Amniotic stem cell (primary cell): ENCODE data around the gene SGPL1.
A peak's percentile ranks its signal among the peaks of the same experiment; 100 is the strongest.

ENCODE experiments used
- DNase-seq: peaks from one replicate; lab custom pipeline; 2025; lab: John Stamatoyannopoulos, UW

The SGPL1 gene

DNA sequence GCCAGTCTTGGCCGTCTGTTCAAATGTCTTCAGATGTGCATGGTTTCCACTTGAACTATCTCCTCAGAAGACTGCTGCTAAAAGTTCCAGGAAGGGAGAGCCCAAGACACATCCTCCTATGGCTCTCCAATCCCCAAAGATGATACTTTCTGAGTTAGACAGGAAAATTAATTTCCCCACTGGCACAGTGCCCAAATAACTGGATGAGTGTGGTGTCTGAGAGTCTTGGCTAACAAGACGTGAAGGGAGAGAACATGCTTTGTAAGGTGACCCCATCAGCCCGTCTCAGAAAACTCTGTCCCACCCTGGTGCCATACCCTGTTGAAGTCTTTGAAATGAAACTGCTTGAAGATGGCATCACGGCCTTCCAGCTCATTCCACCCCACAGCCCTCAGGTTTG lies 69.7 kb downstream of the SGPL1 start:
- no peak for DNase-seq

DNA sequence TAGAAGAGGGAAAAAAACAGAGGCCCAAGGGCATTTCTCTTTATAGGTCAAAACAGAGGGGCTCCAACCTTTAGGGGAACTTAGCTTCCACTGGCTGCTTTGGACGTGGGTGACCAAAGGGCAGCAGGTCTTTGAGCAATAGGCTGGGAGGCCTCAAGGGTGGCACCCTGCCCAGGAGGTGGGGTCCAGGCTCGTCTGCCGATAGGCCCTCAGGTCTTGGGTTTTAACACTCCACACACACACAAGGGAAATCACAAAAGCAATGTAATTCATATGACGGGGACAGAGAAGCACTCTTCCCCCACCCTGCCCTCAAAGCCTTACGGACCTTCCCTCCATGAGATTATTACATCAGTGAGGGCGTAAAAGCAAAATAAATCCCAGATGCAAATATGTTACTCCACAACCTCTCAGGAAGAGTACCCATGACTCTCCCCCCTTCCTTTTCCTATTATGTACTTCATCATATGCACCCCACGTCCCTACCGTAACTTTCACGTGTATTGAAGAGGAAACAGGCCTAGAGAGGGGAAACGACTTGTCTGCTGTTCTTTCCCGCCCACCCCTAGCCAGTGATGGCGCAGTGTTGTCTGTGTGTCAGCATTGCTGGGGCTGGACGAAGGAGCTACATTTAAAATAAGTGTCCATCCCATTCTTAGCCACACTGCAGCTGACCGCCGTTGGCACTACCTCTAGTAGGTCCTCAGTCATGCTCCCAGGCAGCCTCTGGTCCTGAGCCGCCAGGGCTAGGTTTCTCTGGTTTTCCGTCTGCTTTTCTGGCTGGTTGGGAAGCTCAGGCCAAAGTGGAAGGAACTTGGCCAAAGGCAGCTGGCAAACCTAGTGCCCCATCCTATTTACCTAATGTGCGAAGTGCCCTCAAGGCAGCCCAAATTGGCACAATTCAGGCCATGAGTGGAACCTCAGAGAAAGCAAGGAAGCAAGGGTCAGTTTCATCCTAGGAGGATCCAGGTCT lies 70.5 kb downstream of the SGPL1 start:
- no peak for DNase-seq

DNA sequence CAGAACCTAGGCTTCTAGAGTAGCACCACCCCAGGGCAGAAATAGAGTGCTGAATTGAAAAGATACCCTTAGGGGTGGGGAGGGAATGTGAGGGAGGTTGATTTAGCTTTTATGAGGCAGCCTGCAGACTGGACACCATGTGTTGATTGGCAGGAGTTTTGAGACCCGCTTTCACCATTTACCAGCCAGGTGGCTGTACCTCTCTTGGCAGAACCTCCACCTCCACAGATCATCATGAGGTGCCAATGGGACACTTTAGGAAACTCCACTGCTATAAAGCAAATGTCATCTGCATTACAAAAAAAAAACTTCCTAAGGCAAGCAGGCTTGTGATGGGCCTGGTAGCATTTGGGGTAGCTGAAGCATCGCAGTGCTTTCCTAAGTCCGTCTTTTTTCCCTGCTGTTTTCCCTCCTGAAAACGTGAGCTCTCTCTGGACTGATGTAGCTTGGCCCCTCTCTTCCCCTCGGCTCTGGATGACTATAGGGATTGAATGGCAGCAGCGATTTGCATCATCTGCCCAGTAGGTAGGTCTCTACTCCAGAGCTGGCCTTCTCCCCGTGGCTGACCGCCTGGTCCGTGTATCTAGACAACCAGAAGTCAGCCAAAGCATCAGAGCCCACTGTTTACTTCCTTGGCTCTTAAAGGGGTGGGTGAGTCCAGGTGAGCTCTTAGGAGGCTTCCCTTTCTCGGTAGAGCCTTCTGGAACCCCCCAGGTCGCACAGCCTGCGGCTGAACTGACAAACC lies 71.3 kb downstream of the SGPL1 start:
- no peak for DNase-seq

DNA sequence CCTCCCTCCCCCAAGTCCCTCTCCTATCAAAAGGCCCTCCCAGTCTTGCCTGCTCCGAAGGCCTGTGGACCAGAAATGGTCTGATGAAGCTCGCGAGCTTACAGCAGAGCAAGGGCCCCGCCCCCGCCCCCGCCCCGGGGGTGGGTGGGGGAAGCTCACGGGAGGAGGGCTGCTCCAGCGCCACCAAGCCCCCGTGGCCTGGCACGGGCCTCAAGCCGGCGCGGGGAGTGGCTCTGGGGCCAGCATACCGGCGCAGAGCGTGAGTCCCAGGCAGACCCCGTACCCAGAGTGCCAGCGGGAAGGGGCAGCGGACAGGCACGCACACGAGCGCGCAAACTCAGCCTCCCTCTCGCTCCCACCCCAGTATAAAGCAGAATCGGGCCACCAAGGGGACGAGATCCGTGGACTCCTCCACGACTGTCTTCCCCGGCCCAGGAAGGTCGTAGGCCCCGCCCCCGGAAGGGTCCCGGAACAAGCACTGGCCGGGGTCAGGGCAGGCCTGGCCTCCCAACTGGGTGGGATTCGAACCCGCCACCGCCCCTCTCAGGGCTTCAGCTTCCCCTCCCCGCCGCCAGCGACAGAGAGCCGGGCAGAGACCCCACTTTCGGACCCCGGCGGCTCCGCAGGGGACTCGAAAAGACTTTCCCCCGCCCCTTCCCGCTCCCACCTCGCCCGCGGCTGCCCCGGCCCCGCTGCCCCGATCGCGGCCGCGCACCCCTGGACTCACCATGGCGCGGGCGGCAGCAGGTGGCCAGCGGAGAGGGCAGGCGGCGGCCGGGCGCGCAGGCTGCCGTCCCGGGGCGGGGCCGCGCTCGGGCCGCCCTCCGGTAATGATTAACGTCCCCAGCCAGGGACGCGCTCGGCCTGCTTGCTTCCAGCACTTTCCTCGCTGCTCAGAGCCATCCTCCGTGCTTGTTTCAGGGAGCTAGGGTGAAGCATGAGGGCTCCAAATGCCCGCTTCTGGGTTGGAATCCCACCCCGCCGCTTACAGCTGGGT lies 72.4 kb downstream of the SGPL1 start, which contains the start of gene PCBD1:
TSS of gene PCBD1 (minus strand) at position 762 of the 997 bp plus-strand sequence. CDS start at position 730, 32 bp downstream.
- peak; percentile 47 for DNase-seq

DNA sequence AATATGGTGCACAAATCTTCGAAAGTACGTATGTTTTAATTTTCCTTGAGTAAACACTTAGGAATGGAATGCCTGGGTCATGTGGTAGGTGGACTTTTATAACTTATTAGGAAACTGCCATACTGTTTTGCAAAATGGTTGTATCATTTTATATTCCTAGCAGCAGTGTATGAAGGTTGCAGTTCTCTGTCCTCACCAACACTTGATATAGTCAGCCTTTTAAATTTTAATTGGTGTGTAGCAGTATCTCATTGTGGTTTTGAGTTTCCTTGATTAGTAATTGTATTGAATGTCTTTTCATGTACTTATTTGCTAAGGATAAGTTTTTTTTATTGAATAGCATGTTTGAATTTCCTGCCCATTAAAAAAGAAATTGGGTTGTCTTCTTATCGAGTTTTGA lies 73.5 kb downstream of the SGPL1 start:
- no peak for DNase-seq

DNA sequence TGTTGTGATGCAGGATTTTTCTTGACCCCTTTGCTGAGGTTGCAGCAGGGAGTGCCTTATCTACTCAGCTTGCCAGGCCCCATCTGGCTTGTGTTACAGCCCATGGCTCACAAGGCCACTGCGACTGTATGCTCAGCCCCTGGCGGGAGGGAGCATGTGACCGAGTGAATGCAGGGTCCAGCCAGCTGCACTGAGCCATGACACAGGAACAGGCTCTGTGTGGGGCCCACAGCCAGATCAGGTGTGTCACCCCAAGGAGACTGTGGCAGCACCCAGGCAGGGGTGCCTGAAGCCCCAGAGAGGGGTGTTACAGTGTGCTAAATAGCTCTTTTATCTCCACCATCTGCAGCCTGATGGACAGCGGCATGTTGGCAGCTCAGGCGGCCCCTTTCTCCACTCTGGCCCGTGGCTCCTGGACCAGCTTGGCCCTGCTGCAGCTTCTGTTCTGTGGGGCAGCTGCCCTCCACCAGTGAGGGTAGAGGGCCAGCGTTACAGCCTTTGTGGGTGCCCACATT lies 75.2 kb downstream of the SGPL1 start:
- DNase-seq = no peak

DNA sequence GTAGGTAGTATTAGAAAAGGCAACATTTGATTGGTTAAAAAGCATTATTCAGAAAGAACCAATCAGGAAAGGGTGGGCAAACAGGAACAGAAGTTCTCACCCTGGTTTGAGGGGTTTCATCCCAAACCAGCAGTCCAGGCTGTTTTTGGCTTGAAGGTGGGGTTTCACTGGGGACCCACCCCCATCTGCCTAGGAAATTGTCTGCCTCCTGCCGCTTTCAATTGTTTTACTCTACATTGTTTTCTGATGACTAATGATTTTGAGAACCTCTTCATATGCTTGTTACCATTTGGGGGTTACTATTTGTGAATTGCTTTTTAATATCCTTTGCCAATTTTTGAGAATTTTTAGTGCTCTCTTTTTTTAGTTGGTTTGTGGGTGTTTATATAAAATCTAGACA lies 75.9 kb downstream of the SGPL1 start:
- no peak for DNase-seq

DNA sequence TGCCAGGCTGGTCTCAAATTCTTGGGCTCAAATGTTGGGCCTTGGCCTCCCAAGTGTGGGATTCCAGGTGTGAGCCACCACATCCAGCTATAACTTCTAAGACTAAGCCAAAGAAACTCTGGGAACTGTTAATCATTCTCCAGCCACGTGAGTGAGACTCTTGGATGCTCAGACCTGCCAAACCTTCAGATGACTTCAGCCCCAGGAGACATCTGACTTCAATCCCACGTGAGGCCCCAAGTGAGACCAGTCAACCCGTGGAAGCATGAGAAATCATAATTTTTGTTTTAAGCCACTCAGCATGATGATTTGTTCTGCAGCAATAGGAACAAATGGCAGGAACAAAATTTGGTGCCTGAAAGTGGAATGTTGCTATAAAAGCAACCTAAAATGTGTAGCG lies 76.9 kb downstream of the SGPL1 start:
- DNase-seq = no peak

DNA sequence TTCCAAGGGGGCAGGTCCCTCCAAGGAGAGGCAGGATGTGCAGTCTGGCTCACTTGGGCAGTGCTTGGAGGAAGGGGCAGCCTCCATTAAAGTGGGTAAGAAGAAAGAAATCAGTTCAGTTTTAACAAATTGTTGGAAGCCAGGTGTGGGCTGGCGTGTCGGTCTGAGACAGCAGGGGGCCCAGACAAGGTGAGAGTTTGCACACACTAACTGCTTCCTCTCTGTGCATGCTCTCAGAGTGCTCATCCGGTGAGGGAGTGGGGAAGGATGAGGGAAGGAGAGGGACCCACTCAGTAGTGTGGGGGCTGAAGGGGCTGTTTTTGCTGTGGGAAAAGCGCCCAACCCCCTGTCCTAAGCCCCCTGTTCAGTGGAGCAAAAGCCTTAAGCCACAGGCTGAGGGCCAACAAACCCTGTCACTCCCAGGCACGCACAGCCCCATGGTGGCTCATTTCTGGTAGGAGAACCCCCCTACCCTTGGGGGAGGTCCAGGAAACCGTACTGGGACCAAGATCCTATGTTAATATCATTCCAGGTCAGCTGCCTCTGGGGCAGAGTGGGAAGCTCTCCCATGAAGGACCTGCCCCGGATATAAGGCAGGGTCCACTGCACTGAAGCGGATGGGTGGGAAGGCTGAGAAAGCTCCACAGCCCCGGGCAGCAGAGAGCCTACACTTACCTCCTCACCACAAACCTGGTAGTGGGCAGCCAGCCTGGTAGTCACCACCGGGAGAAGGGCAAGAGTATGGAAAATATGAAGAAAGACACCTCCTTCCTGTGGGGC lies 77.7 kb downstream of the SGPL1 start:
- DNase-seq = no peak

DNA sequence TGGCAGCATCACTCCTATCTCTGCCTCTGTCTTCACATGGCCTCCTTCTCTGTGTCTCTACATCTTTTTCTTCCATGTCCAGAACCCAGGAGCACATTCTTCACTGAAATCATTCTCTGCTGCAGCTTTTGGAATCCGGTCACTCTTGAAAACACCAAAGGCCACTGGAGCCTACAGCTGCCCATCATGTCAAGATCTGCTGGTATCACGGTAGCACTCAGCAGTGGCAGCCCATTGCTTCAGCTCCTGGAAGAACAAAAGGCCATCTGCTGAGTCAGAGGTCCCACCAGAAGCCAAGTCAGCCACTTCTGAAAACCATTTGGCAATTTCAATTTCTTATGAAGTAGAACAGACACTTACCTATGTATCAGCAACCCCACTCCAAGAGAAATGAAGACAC lies 78.7 kb downstream of the SGPL1 start:
- DNase-seq = no peak

DNA sequence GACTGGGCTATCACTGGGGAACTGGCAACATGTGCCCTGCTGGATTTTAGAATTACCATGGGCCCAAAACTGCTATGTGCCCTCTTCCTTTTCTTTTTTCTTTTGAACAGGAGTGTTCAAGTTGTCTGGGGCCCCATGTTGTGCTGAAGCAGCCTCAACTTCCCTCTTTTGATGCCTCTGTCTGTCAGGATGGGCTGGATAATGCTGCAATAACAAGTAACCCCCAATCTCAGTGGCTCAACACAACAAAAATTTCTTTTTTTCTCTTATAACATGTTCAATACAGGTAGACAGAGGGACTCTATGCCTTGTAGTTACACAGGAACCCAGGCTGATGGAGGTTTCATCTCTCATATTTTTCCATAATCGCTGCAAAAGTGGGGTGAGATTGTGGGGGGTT lies 80.8 kb downstream of the SGPL1 start:
- DNase-seq = no peak

DNA sequence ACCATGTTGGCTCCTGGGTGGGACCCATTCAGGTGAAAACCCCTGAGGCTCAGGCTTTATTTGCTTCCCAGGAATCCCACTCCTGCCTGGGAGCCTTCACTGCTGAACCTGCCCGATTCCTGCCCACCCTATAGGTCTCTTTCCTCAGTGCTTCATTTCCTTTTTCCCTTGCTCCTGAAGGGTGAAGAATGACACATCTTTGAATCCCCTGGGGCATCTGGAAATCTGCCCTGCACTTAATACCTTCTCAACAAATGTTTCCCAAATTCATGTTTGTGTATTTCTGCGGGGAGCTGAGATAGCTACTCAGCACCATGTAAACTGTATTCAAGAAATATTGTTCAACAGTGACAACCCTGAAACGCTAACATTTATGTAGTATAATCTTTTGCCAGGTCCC lies 82.9 kb downstream of the SGPL1 start:
- DNase-seq = no peak

DNA sequence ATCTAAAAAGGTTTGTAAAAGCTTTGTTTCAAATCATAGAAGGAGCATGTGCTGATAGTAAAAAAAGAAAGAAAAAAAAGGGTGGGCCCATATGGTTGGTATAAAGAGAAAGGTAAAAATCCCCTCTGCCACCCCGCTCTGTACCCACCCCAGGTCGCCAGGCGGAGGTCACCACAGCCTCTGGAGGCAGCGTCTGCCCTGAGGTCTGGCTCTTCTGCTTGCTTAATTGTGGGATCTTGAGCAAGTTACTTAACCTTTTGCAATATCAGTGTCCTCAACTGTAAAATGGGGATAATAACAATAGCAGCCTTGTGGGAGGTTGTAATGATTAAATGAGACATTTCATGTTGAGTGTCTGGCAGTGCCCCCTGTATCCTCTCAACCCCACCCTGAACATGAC lies 83.3 kb downstream of the SGPL1 start:
- no peak for DNase-seq

DNA sequence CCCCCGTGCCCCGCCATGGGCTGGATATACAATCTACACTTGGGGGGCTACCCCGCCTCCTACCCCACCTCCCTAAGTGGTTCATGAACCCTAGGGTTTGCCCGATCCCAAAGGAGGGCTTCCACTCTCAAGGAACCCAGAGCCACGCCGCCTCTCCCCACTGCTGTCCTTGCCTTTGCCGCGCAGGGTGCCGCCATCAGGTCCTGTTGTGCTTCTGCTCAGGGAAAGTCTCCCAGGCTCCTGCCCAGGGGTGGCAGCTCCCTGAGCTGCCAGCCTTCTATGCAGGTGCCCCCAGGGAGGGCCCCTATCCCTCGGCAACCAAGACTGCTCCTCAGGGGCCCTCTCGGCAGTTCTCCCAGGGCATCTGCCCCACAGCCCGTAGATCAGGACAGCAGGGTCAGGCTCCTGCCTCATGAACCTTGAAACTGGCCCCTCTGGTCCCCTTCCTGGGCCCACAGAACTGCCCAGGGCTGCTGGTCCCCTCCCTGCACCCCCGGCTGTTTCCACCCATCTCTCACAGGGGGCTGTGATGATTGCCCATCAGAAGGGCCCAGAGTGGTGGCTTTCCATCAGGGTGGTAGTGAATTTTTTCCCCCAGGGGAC lies 85.6 kb downstream of the SGPL1 start:
- DNase-seq = no peak

DNA sequence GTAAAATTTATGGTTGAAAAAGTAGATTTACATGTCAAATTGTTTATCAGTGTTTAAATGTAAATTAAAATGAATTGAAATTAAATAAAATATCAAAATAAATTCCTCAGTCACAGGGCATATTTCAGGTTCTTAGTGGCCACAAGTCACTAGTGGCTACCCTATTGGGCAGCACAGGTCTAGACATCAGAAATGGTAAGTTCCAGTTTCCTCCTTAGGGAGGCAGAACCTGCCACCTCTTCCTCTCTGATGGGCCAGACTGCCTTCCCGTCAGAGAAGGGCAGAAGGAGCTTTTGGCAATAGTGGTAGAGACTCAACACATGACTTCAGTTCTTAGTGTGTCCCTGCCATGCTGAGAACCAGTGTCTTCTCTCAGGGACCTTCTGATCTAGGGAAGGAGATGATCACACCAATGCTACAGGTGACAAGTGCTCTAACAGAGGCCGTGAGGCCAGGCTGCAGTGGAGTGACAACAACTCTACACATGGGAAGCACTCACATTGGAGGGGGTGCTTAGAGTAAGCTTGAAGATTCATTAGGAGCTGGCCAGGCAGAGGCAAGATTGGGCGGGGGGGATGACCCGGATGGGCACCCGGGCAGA lies 87.0 kb downstream of the SGPL1 start:
- DNase-seq = no peak

DNA sequence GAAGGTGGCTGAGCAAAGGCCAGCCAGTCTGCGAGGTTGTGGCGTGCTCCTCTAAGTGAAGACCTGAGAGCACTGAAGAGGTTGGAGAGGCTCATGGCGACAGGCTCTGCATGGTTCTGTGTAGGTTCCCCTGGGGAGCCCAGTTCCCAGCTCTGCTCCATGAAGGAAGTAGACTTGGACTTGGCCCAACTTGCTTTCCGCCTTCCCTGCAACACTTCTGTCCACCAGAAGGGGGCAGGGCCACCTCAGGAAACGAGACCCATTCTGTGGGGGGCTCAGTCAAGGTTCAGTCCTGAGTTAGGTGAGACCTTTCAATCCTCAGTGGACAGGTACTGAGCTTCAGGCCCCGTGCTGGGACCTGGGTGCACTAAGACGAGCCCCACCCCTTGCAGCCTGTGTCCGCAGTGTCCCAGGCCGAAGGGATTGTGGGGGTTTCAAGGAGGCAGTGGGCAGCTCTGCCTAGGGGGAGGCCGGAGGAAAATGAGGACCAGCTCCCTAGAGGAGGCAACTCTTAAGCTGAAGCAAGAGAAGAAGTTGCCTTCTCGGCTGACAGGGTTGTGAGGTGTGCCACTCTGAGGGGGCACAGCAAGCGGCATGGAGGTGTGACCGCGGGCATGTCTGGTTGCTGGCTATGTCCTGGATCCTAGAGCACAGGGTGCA lies 87.6 kb downstream of the SGPL1 start:
- DNase-seq = no peak

DNA sequence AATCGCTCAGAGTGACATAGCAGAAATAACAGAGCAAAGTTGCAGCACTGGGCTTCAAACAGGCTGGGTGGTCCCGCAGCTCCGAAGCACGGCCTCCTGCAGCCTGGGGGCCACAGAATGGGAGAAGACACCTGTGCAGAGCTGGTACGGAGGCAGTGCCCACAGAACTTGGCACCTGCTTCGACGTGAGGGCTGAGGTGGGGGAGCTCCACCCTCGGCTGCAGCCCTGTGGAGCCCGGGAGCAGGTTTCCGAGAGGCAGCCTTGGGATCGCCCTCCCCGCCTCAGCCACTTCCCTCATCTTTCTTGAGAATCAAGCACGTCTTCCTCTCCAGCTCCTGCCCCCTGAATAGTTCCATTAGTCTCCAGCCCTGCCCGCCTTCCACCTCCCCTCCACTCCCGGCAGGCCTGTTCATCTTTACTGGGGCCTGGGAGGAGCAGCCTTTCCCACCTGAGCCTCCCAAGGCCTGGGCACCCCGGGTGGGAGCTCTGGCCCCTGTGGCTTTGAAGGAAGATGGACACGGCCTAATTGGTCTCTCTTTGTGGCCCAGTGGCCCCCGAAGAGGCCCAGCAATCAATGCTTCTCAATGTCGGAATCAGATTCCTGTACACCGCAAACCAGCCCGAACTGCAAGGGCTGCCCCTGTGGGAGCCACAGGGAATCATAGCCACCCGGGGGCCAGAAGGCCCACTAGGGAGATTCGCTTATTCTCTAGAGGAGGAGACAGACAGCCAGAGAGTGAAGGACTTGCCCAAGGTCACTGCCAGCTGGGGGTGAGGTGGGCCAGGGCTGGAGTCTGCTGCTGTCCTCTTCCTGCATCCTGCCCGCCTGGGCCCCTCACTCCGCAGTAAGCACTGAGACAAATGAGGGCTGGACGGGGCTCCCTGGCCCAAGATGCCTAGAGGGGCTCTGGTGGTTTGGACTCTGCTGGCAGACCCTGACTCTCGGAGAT lies 89.6 kb downstream of the SGPL1 start:
- DNase-seq = no peak
